Embryonic facial prominence (tissue), 1 donor: ENCODE data around the gene ARSK.

Experiments
- DNase-seq: peaks from one replicate; pipeline ENCODE4 v3.0.0-alpha.2; 2016; ENCODE audit errors: extremely low spot score

ARSK gene

GRCh38 chr5:95647886-95648860 is 93.3 kb downstream of the ARSK start:
- DNase-seq, result no peak

GRCh38 chr5:95649274-95649673 is 94.4 kb downstream of the ARSK start:
- DNase-seq, result no peak

GRCh38 chr5:95649842-95650620 is 95.1 kb downstream of the ARSK start:
- DNase-seq, result no peak

- DNase-seq, result no peak
These were observed 97.9 kb downstream of the ARSK start for GRCh38 chr5:95652849-95653248.

GRCh38 chr5:95654196-95654595 is 99.3 kb downstream of the ARSK start:
- DNase-seq, result no peak
